COLO668 (cell line): ENCODE results near the gene BZW2.
"Not testable (repeated sequence)": the region's sequence is repeated elsewhere in the genome, so short reads cannot be mapped to it uniquely, and the experiment has no call there.

Experiments
- DNase-seq: peaks from one replicate; lab custom pipeline; 2025; ENCODE audit not compliant: unreplicated experiment; lab: John Stamatoyannopoulos, UW

BZW2 gene

DNA sequence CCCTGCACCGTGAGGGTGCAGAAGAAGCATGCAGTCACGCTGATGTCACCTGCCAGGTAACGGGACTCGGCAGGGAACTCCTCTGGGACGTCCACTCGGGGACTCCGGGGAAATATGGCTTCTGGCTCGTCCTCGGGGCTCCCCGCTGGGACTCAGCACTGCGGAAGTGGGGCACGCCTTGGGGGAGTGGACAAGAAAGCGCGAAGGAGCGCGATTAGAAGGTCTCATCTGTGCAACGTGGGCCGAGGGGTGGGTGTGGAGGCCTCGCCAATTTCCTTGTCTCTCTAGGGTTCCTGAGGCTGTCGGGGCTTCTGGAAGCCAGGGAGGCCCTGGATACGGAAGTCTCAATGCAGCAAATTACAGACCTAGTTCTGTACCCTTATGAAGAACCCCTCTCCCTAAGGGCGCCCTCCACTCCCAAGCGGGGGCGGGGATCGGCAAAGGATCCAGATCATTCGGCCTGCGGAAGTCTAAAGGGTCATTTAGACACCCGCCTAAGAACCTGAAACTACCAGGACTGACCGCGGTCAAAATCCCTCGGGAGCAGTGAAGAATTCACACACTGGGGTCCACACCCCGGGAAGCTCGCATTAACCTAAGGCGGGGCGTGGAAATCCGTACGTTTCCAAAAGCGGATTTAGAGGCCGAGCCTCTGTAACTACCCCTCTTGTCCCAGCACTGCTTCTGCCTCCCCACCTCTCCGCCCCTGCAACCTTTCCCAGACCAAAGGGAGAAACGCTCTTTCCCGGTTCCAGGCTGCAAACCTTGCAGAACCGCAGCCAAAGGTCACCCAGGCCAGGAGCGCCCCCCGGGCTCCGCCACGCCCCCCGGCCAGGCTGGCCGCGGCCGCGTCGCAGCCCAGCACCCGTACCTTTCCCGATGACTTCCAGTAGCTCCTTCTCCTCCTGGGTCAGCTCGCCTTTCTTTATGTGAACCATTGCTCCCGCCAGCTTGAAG, 1.1 kb upstream of the BZW2 start:
- DNase-seq = peak; percentile 81

DNA sequence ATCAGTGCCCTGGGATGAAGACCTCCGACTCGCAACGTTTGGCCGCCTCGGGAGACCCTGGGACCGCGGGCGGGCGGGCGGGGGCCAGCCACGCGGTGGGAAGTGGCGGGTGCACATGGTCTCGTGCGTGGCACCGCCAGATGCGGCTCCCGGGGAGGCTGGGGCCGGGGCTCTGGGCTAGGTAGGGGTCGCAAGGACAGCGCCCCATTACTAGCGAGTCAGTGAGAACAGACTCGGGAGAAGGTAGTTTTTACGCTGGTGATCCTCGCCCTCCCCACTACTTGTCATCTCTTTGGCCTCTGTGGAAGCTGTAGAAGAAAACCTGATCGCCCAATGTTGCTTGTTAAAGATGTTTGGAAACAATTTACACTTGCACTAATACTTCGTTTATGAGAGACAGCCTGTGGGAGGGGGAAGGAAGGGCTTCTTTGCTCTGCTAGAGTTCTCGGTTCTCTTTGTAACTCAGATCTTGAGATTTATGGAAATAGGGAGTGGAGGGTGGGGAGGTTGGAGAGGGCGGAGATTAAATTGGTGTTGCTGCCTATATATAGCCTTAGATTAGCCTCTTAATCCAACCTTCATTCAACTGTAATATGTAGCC, 591 bp downstream of the BZW2 start:
- DNase-seq = peak; percentile 70

DNA sequence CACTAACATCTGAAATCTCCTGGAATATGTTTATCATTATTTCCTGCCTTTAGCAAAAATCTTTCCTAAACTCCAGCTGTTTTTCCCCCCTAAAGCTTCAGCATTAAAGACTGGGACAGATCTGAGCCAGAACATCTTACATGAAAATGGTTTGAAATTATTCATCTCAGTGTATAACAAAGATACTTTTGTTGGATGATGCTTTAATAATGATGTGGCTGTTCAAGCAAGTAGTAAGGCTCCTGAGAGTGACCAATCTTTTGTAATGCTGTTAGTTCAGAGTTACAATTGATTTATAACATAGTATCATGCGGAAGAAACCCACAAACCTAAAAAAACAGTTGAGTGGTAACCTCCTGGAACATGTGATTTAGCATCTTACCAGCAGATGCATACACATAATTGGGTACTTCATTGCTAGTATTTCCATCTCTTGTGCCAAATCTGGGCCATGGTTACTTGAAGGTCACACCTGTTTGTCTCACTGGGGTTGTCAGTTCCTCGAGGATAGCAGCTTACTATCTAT, 1.5 kb downstream of the BZW2 start:
- DNase-seq = no peak

DNA sequence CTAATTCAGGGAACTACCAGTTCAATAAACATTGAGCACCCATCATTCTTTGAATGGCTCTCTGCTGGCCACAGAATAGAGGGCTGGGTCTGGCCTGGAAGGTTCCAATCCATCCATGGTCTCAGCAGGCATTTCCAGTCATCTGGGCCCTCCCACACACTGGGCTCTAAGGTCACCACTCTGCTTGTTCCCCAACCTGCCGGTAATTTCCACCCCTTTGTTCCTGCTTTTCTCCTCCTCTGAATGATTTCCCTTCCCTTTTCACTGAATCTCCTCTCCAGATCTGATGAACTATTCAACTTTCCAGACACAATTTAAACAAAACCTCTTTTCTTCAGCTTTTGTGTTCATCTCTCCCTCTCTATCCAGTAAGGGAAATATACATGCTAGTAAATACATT, 2.6 kb downstream of the BZW2 start:
- no peak for DNase-seq

DNA sequence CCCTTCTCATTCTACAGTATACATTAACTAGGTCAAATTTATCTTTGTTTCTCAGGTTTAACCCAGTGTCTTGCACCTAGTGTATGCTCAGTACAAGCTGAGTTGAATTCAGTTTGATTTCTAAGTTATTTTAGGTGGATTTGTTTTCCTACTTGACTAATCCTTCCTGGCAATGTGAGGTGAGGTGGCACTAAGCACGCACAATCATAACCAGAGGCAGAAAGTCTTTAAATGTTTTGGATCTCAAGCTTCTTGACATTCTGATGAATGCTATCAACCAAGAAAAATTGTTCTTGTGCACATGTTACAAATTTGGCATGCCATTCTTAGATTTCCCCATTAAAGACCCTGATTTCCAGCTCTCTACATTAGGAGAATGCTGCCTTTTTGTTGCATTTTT, 3.2 kb downstream of the BZW2 start:
- no peak for DNase-seq

DNA sequence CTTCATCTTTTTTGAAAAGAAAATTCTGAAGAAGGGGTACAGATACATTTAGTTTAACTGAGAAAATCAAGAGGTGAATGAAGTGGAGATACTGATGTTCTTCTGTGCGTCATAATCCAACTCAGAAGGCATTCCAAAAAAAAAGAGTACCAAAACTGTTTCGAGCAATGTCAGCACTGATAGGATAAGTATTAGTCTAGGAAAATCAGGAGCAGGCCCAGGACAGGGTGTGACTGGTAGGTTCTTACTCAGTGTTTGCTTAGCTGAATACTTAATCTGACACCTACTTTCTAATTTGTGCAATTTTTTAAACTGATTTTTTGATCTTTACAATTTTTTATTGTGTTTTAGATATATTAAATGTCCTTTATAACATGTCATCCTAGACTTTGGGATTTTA, 4.3 kb downstream of the BZW2 start:
- no peak for DNase-seq

DNA sequence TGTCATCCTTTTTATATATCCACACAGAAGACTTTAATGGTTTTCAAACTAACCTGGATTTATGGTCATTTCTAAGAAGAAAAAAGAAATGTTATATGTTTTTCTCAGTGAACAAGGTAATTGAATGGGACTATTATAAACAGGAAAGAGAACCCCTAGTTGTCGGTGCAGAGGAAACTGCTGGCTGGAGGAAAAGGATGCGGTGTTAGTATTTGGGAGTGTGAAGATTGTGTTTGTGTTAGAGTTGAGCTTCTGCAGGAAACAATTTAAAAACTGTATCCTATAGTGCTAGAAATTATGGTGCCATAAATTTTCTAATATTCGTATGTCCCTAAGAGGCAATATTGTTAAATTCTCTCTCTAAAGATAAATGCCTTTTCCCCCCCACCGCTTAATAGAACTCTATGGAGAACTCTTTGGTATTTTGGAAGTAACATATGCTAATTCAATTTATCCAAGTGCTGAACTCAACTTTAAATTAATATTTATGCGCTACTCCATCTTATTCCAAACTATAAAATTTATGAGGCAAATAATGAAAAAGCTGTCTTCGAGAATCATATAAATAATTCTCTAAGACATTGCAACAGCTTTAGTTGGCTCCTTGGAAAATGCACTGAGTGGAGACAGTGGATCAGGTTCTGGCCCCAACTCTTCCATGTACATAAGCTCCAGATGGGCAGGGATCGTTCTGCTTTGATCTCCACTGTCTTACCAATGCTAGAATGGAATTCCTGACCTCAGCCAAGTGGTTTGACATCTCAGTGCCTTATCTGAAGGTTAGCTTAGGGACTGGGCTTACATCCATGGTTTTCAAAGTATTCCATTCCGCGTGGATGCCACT, 5.6 kb downstream of the BZW2 start:
- DNase-seq = no peak

DNA sequence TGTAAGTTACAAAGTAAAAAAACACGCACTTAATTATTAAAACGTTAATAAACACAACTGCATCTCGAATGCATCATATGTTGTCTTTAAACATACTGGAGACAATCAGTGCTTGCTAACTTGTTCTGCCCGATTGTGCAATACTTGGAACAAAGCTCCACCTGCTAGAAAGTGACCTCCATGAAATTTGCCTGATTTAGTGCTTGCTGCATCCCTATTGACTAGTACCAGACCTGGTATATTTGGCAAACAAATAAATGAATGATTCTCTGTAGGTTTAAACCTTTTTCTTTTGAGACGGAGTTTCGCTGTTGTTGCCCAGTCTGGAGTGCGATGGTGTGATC, 6.2 kb downstream of the BZW2 start:
- no peak for DNase-seq

DNA sequence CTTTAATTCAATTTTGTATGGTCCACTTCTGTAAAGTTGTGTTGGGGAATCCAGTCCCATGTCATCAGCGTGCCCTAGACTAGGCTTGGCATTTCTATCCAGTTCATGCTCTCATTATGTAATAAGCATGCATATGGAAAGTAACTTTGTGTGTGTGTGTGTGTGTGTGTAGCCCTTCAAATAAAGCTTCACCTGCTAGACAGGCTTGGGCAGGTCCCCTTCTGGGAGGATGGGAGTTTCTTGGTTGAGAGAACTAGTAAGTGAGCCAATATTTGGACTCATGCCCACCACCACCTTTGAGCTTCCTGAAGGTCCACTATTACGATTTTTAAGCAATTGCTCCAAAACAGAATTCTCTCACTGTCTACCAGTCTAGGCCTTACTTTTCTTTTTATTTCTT, 6.9 kb downstream of the BZW2 start:
- peak; percentile 48 for DNase-seq

DNA sequence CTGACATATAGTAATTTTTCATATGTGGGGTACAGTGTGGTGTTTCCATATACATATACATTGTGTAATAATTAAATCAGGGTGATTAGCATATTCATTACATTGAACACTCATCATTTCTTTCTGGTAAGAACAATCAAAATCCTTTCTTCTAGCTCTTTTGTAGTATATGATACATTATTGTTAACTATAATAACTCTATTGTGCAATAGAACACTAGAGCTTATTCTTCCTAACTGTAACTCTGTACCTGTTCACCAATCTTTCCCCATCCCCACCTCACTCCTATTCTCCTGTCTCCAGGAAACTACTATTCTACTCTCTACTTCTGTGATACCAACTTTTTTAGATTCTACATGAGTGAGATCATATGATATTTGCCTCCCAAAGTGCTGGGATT, 9.4 kb downstream of the BZW2 start:
- DNase-seq = no peak

DNA sequence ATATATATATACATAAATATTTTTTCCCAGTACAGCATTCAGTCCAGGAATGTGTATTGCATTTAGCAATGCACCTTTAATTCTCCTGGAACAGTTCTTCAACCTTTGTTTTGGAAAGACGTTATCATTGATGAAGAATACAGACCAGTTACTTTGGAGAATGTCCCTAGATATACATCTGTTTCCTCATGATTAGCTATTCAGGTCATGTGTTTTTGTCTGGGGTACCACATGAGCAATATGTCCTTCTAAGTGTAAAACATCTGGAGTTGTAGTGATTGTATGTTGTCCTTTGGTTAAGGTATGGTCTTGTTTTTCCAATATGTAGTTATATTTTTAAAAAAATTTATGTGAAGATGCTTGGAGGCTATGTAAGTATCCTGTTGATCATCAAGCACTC, 10.2 kb downstream of the BZW2 start:
- DNase-seq = no peak

DNA sequence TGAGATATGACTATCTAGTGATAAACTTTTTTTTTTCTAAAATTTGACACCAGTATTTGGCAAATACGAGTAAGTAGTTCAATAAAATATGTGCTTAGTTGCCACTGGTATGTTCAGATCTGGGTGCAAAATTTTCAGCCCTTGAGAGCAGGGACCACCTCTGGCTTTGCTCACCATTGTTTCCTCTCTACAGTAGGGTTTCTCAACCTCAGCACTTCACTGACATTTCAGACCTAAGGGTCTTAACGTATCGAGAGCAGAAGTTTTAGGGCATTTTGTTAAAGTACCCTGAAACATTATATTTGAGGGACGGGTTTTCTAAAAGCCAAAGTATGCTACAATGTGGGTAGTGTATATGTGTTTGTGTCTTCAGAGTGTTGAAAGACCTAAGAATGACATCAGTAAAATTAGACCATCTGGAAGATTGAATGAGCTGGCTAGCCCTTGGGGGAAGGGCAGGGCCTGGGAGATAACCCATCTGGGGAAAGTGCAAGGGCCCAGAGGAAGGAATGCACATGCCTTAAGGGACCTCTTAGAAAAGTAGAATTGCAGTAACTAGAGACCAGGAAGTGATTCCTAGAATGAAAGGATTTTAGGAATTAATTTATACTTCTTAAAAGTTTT, 11.8 kb downstream of the BZW2 start:
- no peak for DNase-seq

DNA sequence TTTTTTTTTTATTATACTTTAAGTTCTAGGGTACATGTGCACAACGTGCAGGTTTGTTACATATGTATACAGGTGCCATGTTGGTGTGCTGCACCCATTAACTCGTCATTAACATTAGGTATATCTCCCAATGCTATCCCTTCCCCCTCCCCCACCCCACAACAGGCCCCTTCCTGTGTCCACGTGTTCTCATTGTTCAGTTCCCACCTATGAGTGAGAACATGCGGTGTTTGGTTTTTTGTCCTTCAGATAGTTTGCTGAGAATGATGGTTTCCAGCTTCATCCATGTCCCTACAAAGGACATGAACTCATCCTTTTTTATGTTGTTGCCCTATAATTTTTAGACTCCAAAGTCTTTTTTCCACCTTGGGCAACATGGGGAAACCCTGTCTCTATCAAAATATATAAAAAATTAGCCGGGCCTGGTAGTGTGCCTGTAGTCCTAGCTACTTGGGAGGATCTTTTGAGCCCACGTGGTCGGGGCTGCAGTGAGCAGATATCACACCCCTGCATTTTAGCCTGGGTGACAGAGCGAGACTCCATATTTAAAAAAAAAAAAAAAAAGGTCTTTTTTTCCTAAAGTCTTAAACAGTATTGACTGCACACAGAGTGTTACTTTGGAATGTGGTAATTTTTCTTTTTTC, 14.0 kb downstream of the BZW2 start:
- DNase-seq = not testable (repeated sequence)

DNA sequence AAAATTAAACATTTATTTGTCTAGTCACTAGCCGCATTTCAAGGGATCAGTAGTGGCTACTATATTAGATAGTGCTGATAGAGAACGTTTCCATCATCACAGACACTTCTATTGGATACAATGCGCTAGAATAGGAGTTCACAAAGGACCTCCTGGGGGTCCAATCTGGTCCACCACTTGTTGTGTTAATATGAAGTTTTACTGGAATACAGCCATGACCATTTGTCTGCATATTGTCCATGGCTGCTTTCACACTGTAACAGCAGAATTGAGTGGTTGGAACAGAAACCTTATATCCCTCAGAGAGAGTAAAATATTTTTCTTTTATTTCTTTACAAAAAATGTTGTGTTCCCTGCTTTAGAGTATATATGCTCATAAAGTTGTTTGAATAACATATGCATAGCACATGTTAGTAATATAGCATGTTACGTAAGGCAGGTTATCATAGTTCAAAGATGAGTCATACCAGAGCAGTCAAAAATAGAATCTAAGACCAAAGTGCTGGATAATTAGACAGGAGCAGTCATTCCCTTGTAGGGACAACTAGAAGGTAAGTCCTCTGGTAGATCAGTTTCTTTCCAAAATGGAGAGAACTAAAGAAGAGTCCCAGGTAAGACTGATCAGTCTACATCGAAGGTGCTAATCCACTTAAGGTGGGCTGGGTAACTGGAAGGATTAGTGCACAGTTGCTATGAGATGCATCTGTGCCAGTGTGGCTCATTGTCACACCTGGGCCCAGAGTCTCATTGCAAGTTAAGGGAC, 14.9 kb downstream of the BZW2 start:
- DNase-seq = no peak

DNA sequence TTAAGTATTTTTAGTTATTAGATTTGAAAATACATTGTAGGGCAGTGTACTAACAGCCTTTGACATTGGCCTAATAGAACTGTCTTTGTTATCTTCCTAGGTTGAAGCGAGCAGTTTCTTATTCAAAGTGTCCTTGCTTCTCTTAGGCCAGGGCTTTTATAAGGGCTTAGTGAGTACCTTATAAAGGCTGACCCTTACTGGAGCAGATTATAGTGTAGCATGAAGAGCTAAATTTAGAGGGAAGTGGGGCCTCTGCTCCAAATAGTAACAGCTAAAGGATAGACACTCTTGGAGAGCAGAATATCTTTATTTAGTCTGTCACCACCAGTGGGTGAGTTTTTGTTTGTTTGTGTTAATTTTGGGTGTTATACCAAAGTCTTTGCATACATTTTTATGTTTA, 15.9 kb downstream of the BZW2 start:
- DNase-seq = no peak

DNA sequence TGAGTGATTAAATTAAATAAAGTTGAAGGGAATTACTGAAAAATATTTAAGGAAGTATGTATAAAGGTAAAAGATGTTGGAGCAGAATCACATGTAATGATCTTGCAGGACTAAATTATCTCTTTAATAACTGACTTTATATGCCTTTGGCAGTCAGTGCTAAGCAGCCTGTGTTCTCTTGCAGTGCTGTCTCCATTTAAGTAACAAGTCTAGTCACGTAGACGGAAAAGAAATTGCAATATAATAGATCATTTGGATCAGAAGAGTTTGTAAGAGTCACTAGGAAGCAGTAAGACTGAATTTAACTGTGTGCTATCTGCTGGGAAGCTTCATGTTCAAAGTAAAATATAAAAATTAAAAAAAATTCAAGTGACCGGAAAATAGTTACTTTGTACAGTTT, 21.4 kb downstream of the BZW2 start:
- DNase-seq = no peak

DNA sequence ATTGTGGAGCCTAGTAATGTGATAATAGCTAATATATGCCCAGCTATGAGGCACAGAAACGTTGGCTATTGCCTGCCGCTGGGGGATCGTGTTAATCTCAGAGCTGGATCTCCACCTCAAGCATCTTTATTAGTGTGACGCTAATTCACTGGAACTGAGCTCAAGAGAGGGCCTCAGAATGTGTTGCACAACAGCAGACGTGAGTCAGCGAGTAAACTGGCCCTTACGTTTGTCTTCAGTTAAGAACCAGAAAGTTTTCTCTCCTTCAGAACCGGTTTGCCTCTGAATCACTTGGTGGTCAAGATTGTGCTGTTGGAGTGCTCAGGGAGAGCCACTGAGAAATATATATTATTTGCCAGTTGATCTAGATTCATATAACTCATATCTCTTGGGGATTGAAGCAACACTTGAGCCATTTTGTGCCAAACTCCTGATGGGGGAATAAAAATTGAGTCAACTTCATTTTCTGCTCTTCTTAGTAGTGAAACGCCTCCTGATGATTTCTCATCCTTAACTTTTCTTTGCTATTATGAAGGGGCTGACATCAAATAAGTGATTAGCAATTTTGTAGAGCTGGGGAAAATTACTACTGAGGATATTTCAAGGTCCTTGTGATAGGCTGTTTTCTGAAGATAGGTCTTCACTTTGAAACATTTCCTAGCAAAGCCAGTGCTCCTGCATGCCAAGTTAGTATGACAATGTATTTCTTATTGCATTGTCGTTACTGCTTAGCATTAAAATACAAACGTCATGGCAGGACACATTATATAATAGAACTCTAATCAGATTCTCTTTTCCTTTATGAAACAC, 22.3 kb downstream of the BZW2 start:
- no peak for DNase-seq

DNA sequence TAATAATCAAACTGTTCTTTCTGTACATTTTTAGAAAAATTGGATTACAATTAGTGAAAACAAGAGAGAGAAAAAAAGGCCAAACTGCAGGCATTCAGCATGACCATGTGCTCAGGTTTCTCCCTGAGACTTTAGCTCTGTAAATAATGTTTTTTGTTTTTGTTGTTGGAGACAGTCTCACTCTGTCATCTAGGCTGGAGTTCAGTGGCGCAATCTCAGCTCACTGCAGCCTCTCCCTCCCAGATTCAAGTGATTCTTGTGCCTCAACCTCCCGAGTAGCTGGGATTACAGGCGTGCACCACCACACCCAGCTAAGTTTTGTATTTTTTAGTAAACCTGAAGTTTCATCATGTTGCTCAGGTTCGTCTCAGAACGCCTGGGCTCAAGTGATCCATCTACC, 23.0 kb downstream of the BZW2 start:
- DNase-seq = no peak

DNA sequence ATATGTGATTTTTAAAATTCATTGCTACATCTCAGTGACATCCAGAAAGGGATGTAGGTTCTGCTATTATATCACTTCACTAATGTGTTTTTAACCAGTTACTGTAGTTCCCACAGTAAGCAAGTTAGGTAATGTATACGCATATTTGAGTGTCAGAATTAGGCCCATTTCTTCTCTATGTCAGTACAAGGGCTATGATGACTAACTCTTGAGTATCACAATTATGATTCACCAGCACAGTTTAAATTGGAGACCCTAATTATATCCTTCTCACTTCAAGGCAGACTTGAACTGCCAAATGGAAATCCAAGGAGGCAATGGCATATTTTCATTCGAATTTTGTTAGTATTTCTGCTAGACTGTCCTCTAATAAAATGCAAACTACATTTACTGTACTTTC, 23.6 kb downstream of the BZW2 start:
- DNase-seq = no peak
